Renal cortical epithelial cell (primary cell): ENCODE measurements around the gene SNX13. TPM values are rescaled to one million over a fixed set of nuclear protein-coding genes. Genes with fewer than 3 reads are reported as not detected.
"Not testable (repeated sequence)": the region's sequence is repeated elsewhere in the genome, so short reads cannot be mapped to it uniquely, and the experiment has no call there.

Source experiments
- DNase-seq: peaks from one replicate; pipeline ENCODE4 v3.0.0-alpha.2; 2011; ENCODE audit warnings: low read depth
- total RNA-seq: library from RNA; depleted of rRNA; stranded (reverse); fragments of >200 nt; gene quantifications from 2 replicates; pipeline ENCODE4 v1.2.3, GENCODE V29; 2014

SNX13 gene
- total RNA-seq, 1 donor from 2014 or later: 56.0 TPM

DNA sequence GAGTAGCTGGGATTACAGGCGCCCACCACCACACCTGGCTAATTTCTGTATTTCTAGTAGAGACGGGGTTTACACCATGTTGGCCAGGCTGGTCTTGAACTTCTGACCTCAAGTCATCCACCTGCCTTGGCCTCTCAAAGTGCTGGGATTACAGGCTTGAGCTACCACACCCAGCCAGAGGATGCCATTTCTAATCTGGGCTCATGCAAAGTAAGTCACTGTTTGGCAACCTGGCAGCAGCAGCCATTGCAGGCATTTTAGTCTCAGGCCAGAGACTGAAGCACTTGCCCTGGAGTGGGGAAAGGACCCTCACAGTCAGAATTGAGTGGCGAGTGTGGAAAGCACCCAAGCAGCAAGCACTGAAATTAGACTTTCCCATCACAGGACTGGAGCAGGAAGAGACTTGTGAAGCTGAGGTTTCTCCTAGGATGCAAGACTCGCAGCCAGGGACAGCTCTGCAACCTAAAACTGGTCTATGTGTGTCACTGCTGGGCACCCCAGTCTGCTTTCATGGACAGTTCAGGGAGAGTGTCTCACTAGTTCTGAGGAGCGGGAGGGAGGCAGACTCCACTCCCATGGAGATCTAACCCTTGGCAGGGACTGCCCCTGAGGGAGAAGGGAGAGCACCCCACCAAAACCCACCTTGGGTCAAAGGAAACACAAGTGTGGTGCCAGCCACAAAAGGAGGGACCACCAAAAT lies 27.6 kb downstream of the SNX13 start:
- no peak for DNase-seq

DNA sequence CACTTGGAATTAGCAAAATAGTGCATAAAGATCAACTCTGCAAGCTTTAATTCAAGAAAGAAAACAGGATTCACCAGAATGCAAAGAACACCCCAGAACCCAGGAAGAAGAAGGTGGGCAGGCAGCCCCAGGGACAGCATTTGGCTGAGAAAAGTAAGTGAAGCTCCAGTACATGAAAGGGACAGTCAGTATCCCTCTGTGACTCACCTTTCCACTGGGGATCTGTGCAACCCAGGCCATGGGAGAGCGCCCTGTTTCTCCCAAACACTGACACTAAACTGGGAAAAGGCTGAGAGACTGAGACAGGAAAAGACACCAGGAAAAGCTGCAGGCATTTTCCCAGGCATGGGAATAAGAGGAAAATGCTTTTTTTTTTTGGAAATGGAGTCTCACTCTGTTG lies 28.2 kb downstream of the SNX13 start:
- DNase-seq: no peak

DNA sequence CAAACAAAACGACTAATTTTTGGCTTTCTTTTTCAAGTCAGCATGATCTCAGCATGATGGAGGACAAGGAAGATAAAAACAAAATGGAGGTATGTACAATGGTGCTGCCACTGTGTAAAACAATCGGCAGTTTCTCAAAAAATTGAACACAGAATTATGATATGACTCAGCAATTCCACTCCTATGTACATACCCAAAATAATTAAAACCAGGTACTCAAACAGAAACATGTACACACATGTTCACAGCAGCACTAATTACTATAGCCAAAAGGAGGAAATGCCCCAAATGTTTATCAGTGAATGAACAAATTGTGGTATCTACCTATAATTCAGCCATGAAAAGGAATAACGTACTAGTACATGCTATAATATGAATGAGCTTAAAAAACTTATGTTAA lies 29.9 kb downstream of the SNX13 start:
- no peak for DNase-seq

DNA sequence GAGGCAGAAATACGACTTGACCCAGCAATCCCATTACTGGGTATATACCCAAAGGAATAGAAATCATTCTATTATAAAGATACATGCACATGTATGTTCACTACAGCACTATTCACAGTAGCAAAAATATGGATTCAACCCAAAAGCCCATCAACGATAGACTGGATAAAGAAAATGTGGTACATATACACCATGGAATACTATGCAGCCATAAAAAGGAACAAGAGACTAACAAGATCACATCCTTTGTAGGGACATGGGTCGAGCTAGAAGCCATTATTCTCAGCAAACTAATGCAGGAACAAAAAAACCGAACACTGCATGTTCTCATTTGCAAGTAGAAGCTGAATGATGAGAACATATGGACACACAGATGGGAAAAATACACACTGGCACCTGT lies 31.0 kb downstream of the SNX13 start:
- not testable (repeated sequence) for DNase-seq

DNA sequence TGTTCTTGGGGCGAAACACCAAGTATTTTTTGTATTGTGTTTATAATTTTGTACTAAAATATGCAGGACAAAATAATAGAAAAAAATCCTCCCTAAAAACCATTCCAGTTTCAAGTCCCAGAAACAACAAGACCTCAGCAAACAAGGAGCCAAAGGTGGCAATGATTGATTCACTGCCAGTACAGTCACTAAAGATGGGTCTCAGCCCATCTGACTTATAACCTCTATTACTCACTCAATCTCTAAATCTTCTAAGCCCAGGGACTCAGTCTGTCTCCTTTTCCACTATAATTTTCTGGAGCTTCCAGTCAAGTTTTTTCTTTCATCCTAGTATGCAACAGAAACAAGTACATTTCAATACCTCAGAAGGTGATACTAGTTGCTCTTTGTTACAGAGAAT lies 33.3 kb downstream of the SNX13 start:
- peak; percentile 10 for DNase-seq

DNA sequence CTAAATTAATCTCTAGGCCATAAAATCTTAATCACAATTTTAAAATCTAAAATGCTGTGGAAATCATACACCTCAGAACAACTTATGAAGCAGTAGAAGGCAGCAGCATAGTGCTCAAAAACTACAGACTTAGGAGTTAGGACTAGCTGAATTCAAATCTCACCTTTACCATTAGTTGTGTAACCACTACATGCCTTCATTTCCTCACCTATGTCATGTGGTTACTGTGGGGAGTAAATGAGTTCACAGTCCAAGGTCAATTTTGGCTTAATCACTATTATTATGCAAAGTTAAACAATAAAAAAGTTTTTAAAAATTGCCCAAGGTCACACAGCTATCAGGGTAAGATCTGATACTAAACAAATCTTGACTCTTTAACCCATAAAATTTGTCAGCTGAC lies 37.0 kb downstream of the SNX13 start:
- DNase-seq: peak; percentile 14

DNA sequence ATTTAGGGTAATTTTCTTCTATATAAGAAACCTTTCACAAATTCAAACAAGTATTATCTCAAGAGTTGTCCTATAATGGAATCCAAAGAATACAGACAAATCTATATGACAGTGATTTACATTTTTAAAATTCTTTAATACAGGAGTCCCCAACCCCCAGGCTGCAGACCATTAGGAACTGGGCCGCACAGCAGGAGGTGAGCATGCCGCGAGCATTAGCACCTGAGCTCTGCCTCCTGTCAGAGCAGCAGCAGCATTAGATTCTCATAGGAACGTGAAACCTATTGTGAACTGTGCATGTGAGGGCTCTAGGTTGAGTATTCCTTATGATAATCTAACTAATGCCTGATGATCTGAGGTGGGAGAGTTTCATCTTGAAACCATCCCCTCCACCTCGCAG lies 37.7 kb downstream of the SNX13 start:
- no peak for DNase-seq

DNA sequence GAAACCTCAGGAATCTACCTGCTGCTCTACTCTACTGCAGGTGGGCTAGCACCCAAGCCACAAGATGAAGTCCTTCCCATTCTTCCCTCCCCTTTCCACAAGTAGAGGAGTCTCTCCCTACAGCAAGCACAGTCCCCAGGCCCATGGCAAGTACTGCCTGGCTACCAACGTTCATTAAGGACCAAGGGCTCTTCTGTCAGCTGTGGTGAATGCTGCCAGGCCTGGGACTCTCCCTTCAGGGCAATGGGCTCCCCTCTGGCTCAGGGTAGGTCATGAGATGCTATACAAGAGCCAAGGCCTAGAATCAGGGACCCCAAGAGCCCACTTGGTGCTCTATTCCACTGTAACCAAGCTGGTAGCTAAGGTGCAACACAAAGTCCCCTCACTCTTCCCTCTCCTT lies 39.8 kb downstream of the SNX13 start:
- DNase-seq: no peak

DNA sequence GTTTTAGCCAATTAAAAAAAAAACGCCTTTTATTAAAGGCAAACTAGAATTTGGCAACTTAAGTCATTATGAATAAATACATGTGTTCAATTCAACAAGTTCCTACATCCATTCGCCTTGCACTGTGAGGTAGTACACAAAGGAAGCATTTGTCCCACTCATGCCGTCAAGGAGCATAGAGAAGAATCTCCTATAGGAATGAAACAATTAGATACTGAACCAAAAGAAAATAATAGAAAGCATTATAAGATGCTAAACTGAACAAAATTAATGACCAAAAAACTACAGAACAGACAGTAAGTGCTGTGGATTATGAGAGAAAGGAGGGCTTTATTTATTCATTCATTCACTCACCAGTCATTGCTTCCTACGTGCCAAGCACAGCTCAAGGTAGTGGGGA lies 42.2 kb downstream of the SNX13 start:
- DNase-seq: no peak

DNA sequence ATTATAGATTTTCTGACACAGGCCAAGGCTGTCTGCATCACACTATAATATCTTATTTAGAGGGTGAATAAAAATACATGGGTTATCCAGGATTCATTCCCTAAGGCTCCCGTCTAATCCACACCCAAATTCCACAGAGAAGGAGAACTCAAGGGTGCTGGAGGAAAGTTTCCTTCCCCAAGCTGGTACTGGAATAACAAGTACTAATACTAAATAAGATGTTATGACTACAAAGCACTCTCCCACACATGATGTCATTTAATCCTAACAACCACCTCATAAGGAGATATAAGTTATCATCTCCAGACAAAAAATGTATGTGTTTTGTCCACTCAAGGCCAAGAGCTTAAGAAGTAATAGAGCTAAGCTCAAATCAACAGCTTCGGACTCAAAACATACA lies 53.0 kb downstream of the SNX13 start:
- no peak for DNase-seq

DNA sequence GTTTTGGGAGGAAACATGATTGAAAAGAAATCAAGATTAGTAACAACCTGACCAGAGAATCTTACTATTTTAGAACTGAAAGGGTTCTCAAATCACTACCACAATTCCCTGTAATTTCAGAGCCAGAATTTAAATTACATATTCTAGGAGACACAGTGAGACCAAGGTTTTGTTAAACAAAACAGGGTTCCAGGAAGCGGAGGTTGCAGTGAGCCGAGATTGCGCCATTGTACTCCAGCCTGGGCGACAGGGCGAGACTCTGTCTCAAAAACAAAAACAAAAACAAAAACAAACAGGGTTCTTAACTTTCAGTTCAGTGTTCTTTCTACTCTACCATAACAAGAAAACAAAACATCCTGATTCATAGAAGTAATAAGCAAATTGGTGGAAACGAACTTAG lies 57.6 kb downstream of the SNX13 start:
- DNase-seq: no peak

DNA sequence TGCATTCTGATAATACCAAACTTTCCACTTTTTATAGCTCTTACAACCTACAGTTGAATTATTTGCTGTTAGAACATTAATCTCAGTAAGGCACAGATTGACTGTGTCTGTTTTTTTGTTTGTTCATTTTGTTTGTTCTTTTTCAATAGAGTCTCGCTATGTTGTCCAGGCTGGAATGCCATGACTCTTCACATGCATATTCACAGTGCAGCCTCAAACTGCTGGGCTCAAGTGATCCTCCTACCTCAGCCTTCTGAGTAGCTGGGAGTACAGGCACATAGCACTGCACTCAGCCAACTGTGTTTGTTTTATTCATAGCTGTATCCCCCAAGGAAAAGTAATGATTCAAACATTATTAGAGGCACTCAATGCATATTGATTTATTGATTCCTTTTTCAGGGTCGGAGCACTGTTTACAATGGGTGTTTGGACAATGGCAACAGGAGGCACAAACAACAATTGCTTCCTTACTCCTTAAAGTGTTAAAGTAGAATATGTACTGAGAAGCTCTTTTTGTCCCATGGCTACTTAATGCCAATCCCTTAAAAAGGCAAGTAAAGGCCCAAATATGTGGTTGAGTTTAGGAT lies 61.1 kb downstream of the SNX13 start:
- DNase-seq: no peak

DNA sequence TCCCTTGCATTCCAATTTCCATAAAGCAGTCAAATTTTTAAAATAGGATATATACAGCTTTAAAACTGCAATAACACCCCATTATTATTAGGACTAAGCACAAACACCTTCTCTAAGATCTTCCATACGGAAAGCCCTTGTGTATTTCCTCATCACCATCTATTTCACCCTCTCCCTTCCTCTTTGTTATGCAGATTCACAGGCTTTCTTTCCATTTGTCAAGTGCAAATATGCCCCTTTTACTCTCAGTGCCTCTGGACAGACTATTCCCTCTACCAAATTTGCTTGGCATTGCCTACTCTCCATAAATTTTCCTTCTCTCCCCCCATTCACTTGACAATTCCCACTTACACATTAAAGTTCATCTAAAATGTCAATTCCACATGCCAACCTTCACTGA lies 61.7 kb downstream of the SNX13 start:
- DNase-seq: no peak

DNA sequence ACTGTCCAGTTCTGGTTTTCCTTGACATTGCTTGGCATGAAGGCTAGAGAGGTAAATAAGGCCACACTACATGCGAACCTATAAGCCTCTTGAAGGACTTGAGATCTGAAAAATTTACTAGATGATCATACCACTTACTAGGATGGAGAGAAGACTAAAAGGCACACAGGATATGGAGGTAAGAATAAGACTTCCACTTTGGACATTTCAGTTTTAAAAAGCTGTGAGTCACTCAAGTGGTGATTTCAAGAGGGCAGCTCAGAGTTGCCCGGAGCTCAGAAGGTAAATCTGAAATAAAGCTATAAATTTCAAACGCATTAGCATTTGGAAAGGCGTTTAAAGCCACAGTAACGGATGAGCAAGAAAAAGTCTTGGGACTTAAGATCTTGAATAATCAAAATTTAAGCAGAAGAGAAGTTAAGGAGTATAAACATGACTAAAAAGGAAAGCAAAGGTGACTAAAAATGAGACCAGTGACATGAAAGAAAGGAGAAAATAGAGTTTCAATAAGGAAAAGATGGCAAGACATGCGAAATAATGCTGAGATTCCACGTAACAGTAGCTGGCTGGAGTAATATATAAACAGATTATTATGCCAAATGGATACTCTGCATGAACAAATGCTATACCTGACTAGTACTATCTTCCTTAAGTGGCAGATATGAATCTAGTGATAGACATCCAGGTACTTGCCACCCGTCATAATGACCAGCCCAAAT lies 68.3 kb downstream of the SNX13 start:
- no peak for DNase-seq

DNA sequence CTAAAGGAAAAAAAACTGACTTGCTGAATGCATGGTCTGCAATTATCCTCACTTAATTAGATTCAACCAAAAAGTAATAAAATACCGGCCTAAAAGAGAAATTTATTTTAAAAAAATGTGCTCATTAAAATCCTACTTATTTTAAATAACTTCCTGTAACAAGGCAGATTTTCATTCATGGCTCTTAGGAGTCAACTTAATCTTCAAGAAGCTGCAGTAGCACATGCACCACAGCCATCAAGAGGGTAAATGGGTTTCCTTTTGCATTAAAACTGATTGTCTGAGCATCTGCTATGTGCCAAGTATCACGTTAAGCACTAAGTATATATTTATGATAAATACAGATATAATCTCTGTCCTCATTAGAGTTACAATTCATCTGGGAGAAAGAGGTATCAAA lies 69.9 kb downstream of the SNX13 start:
- no peak for DNase-seq

DNA sequence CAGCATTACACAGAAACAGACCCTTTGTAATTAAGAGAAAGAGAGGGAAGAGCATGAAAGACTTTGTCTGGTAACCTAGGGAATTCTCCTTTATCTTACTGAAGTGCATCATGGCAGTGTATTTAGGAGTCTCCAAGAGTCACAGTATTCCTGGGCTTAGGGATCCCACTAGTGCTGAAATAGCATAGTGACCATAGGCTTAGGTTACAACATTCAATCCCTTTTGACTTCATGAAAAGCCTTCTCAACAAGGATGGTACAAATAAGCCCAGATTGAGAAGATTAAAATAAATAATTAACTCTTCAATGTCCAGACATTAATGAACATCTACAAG lies 76.5 kb downstream of the SNX13 start:
- no peak for DNase-seq

DNA sequence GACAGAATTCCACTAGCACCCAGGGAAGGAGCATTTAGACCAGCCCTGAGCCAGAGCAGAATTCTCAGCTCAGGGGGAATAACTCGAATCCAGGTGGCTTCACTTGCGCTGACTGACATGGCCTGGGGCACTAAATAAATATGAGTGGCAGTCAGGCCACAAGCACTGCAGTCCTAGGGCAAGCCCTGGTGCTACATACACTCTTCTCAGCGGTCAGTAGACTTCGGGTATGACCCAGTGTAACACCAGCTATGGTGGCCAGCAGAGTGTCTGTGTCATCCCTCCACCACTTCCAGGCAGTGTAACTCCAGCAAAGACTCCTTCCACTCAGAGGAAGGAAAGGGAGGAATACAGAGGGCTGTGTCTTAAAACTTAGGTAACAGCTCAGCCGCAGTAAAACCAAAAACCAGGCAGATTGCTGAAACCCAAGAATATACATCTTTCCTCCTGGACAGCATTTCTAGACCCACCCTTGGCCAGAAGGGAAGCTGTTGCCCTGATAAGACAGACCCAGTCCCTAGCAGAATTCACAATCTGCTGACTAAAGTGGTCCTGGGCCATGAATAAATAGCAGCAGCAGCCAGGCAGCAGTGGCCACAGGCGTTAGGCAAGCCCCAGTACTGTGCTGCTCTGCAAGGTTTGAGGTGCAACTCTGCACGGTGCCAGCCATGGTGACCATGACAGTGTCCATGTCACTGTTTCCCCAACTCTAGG lies 77.0 kb downstream of the SNX13 start:
- no peak for DNase-seq

DNA sequence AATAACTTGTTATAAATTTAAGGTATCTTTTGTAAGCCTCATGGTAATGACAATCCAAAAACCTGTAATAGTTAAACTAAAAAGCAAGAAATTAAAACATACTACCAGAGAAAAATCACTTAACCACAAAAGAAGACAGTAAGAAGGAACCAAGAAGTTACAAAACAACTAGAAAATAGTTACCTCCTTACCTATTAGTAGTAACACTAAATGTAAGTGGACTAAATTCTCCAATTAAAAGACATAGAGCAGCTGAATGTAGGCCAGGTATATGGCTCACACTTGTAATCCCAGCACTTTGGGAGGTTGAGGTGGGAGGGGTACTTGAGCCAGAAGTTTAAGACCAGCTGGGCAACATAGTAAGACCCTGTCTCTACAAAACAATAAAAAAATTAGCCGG lies 84.0 kb downstream of the SNX13 start:
- DNase-seq: no peak

DNA sequence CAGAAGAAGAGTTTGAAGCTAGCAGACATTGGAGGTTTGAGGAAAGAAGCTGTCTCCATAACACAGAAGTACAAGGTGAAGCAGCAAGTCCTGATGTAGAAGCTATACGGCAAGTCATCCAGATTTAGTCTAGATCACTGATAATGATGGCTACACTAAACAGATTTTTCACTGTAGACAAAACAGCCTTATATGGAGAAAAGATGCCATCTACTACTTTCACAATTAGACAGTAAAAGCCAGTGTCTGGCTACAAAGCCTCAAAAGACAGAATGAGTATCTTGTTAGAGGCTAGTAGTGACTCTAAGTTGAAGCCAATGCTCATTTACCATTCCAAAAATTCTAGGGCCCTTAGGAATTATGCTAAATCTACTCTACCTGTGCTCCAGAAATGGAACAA lies 85.1 kb downstream of the SNX13 start:
- no peak for DNase-seq

DNA sequence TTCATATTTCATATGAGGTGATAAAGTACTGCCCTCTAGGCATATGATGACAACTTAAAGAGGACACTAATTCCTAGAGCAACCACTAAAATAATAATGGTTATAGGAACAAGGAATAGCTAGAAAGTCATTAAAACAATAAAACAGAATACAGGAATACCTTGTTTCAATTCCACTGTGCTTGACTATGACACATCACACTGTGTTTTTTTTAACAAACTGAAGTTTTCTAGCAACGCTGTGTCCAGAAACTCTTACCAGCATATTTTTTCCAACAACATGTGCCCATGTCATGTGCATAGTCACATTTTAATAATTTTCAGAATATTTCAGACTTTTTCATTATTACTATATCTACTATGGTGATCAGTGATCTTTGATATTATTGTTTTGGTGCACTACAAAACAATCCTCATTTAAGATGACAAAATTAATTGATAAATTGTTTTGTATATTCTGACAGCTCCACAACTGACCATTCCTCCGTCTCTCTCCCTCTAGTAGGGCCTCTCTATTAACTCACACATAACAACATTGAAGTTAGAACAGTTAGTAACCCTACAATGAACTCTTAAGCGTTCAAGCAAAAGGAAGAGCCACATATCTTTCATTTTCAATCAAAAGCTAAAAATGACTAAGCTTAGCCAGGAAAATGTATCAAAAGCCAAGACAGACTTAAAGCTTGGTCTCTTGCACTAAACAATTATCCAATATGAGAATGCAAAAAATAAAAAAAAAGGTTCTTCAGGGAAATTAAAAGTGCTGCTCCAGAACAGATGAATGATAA lies 85.8 kb downstream of the SNX13 start:
- DNase-seq: no peak

DNA sequence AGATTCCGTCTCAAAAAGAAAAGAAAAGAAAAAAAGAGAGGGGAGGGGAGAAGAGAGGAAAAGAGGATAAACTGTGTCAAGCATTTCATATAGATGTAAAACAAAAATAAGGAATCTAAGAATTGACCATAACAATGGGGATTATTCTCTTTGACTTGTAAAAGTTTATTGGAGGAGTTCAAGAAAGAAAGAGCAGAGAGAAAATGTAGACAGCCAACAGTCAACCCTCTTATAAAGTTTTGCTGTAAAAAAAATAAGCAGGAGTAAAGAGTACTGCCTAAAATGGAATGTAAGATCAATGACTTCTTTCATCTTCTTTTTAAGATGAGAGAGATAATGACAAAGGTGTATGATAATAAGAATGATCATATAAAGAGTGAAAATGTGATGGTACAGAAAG lies 87.9 kb downstream of the SNX13 start:
- no peak for DNase-seq

DNA sequence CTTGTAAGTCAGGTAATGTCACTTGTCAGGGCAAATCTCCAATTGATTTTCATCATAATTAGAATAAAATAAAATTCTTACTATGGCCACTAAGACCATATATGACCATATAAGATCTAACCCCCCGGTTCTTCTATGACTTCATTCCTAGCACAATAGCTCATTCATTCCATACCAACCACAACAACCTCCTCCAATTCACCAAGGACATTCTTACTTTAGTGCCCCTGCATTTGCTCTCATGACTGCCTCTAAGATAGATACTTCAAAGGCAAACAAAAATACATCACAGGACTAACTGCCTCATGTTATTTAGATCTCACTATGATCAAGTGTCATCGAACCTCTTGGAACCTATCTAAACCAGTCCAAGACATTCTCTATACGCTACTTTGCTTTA lies 90.8 kb downstream of the SNX13 start:
- DNase-seq: peak; percentile 34
